GM23338 (cell line): ENCODE data around the gene GNG12.

Experiments used
- CREB1 ChIP-seq: fragments of 250-450 bp; sonication (Bioruptor Pico); IDR thresholded peaks from 2 replicates; pipeline ENCODE4 v1.5.0; 2020; ENCODE audit warnings: low read depth, mild to moderate bottlenecking, moderate library complexity
- EZH2 ChIP-seq: fragments of 200-600 bp; sonication (generic); IDR thresholded peaks from one replicate; pipeline ENCODE4 v1.8.0; 2017; ENCODE audit warnings: antibody characterized with exemption, mild to moderate bottlenecking, low read depth; ENCODE audit not compliant: unreplicated experiment
- EZH2phosphoT487 ChIP-seq: fragments of 200-600 bp; sonication (generic); IDR thresholded peaks from one replicate; pipeline ENCODE4 v1.8.1; 2018; ENCODE audit warnings: antibody characterized with exemption; ENCODE audit not compliant: unreplicated experiment
- JUNB ChIP-seq: IDR thresholded peaks from one replicate; pipeline ENCODE4 v1.6.1; 2016; ENCODE audit warnings: antibody characterized with exemption; ENCODE audit not compliant: unreplicated experiment
- POLR2AphosphoS5 ChIP-seq: IDR thresholded peaks from 2 replicates; pipeline ENCODE4 v1.6.1; 2016; ENCODE audit warnings: antibody characterized with exemption, low read depth
- TF ChIP-seq, protein P1 (sequence below), 2 experiments: fragments of 200-600 bp in 1 of 2; sonication (generic) in 1 of 2; conservative IDR thresholded peaks; 2 replicates each; pipeline versions ENCODE4 v1.5.1 to v1.6.1; 2016 to 2017; ENCODE audit warnings: antibody characterized with exemption in 2 of 2, low read depth in 2 of 2, mild to moderate bottlenecking in 2 of 2, moderate library complexity in 1 of 2
- TF ChIP-seq, protein P2 (sequence below): IDR thresholded peaks from one replicate; pipeline ENCODE4 v1.6.1; 2018; ENCODE audit warnings: antibody characterized with exemption; ENCODE audit not compliant: unreplicated experiment

DNA sequence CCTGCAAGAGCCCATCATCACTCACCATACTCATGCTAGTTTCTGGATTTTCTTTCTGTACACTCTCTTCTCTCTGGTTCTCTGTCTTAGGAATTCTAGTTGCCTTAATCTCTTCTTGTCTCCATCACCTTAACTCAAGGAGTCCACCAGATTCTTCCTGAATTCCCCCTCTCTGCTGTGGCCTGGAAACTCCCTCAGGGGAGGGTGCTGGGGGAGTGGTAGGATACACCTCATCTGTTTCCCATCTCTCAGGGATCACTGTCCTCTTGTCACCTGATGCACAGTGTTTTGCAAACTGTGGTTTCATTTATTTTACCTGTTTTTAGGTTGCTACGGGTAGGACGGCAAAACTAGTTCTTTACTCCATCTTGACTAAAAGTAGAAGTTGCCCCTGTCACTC is 6.6 kb upstream of the GNG12 start:
- TF ChIP-seq, protein P1, sequence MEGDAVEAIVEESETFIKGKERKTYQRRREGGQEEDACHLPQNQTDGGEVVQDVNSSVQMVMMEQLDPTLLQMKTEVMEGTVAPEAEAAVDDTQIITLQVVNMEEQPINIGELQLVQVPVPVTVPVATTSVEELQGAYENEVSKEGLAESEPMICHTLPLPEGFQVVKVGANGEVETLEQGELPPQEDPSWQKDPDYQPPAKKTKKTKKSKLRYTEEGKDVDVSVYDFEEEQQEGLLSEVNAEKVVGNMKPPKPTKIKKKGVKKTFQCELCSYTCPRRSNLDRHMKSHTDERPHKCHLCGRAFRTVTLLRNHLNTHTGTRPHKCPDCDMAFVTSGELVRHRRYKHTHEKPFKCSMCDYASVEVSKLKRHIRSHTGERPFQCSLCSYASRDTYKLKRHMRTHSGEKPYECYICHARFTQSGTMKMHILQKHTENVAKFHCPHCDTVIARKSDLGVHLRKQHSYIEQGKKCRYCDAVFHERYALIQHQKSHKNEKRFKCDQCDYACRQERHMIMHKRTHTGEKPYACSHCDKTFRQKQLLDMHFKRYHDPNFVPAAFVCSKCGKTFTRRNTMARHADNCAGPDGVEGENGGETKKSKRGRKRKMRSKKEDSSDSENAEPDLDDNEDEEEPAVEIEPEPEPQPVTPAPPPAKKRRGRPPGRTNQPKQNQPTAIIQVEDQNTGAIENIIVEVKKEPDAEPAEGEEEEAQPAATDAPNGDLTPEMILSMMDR (conservative IDR thresholded peaks at IDR 0.05; ENCODE audit: low read depth in 2 of 2) = no peak
- TF ChIP-seq EZH2 (no peak), JUNB (no peak), POLR2AphosphoS5 (no peak), CREB1 (CRISPR knock-in tag) (no peak), EZH2phosphoT487 (no peak)
- TF ChIP-seq, protein P2, sequence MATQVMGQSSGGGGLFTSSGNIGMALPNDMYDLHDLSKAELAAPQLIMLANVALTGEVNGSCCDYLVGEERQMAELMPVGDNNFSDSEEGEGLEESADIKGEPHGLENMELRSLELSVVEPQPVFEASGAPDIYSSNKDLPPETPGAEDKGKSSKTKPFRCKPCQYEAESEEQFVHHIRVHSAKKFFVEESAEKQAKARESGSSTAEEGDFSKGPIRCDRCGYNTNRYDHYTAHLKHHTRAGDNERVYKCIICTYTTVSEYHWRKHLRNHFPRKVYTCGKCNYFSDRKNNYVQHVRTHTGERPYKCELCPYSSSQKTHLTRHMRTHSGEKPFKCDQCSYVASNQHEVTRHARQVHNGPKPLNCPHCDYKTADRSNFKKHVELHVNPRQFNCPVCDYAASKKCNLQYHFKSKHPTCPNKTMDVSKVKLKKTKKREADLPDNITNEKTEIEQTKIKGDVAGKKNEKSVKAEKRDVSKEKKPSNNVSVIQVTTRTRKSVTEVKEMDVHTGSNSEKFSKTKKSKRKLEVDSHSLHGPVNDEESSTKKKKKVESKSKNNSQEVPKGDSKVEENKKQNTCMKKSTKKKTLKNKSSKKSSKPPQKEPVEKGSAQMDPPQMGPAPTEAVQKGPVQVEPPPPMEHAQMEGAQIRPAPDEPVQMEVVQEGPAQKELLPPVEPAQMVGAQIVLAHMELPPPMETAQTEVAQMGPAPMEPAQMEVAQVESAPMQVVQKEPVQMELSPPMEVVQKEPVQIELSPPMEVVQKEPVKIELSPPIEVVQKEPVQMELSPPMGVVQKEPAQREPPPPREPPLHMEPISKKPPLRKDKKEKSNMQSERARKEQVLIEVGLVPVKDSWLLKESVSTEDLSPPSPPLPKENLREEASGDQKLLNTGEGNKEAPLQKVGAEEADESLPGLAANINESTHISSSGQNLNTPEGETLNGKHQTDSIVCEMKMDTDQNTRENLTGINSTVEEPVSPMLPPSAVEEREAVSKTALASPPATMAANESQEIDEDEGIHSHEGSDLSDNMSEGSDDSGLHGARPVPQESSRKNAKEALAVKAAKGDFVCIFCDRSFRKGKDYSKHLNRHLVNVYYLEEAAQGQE = no peak
